A549 (cell line): ENCODE results near the gene NAA38.

Experiments used
- NPAS2 ChIP-seq: fragments of 250-450 bp; sonication (Bioruptor Pico); IDR thresholded peaks from 2 replicates; pipeline ENCODE4 v1.8.0; 2022; ENCODE audit warnings: mild to moderate bottlenecking, moderate library complexity, borderline replicate concordance
- POLR2A ChIP-seq: IDR thresholded peaks from 2 replicates; pipeline ENCODE4 v1.6.1; 2012; ENCODE audit warnings: mild to moderate bottlenecking, low read length
- REST ChIP-seq: fragments of 200-600 bp; sonication (generic); IDR thresholded peaks from 2 replicates; pipeline ENCODE4 v1.6.1; 2016; ENCODE audit warnings: antibody characterized with exemption, mild to moderate bottlenecking, moderate library complexity
- SMC3 ChIP-seq: fragments of >200 bp; sonication (Bioruptor Twin); formaldehyde crosslinking; IDR thresholded peaks from 3 replicates; pipeline ENCODE4 v1.6.1; 2018; ENCODE audit warnings: inconsistent platforms

- TF ChIP-seq SMC3 (no peak), POLR2A (no peak), REST (no peak), NPAS2 (CRISPR knock-in tag) (no peak)
These were observed 5.1 kb downstream of the NAA38 start for GRCh38 chr17:7852262-7852670.
